ENCODE results near the gene PRF1. TPM values are rescaled to one million over a fixed set of nuclear protein-coding genes. Genes with fewer than 3 reads are reported as not detected.

The PRF1 gene
- total RNA-seq, 2 experiments from 2014 or later, result 32.4 to 32.6 TPM

DNA sequence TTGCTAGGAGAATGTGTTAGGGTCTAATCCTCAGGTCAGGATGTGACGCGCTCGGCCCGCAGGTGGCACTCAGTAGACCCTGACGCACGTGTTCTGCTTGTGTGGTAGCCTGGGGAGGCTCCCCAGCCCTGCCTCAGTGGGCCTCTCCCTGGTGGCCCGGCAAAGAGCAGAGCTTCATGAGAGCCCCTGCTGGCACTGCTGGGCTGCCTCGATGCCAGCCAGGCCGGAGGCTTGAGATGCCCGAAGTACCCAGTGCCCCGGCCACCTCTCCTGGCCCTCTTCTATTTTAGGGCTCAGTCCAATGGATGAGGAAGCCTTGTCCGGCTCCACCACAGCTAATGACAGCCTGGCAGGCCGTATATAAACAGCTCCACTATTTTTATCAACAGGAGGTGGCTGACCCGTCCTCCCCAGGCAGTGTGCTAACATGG is 42.0 kb downstream of the PRF1 start:
- no peaks in the 10 kb centered on the region for H3K9me3 Mint-ChIP-seq
- ChIA-PET POLR2A (interaction anchor here (1.1 kb wide), 1 partner anchor 16 kb away, joined by 3 read pairs; no protein-coding TSS in a partner anchor), CTCF (interaction anchor here (1.3 to 4.5 kb wide), 4 partner anchors 42 to 318 kb away, joined by 3 to 40 read pairs (median 7); partner anchors contain the start of gene PRF1)
- intact Hi-C loops (cut with micrococcal nuclease), result no loop called here
- no peak overlapping the region for H3K27ac Mint-ChIP-seq
- H3K27me3 Mint-ChIP-seq, result no peaks in the 10 kb centered on the region
- H3K4me3 Mint-ChIP-seq, result no peak overlapping the region
- H3K36me3 Mint-ChIP-seq, result no peaks in the 10 kb centered on the region
- no peak for DNase-seq
- H3K4me1 Mint-ChIP-seq (ENCODE audit: low read depth), result peaks cover 11% of the 10 kb centered on the region

GRCh38 chr10:70559861-70560260 is 42.7 kb downstream of the PRF1 start:
- H3K27me3 Mint-ChIP-seq, result no peaks in the 10 kb centered on the region
- H3K4me1 Mint-ChIP-seq (ENCODE audit: low read depth), result peaks cover 11% of the 10 kb centered on the region
- DNase-seq, result no peak
- intact Hi-C loops (cut with micrococcal nuclease), result loop anchor here (1.0 to 5.0 kb wide), 4 partner anchors 18 to 199 kb away; partner anchors contain the start of gene PRF1
- no peaks in the 10 kb centered on the region for H3K36me3 Mint-ChIP-seq
- H3K4me3 Mint-ChIP-seq, result no peak overlapping the region
- POLR2A ChIA-PET, result interaction anchor here (1.1 kb wide), 1 partner anchor 16 kb away, joined by 3 read pairs; no protein-coding TSS in a partner anchor
- H3K27ac Mint-ChIP-seq, result no peak overlapping the region
- CTCF ChIA-PET, result interaction anchor here (1.2 to 4.5 kb wide), 8 partner anchors 8 to 201 kb away, joined by 3 to 40 read pairs (median 6); partner anchors contain the start of gene PRF1
- H3K9me3 Mint-ChIP-seq, result no peaks in the 10 kb centered on the region

- Mint-ChIP-seq H3K9me3 (no peaks in the 10 kb centered on the region), H3K4me3 (peak overlapping the region; percentile 64), H3K4me1 (ENCODE audit: low read depth) (peaks cover 11% of the 10 kb centered on the region), H3K27ac (peak overlapping the region; percentile 5), H3K27me3 (no peaks in the 10 kb centered on the region), H3K36me3 (no peaks in the 10 kb centered on the region)
- intact Hi-C loops (cut with micrococcal nuclease), result loop anchor here (1.0 to 5.0 kb wide), 4 partner anchors 19 to 200 kb away; partner anchors contain the start of gene PRF1
- ChIA-PET CTCF (interaction anchor here (0.6 to 4.5 kb wide), 23 partner anchors 9 to 341 kb away, joined by 3 to 40 read pairs (median 4); partner anchors contain the start of gene PRF1), POLR2A (interaction anchor here (1.0 kb wide), 1 partner anchor 59 kb away, joined by 6 read pairs; no protein-coding TSS in a partner anchor)
- peak; percentile 83 for DNase-seq
Observed at GRCh38 chr10:70558871-70559810, 43.4 kb downstream of the PRF1 start.

GRCh38 chr10:70558295-70558694 is 44.2 kb downstream of the PRF1 start:
- CTCF ChIA-PET, result interaction anchor here (1.0 to 4.5 kb wide), 11 partner anchors 9 to 312 kb away, joined by 3 to 40 read pairs (median 6); partner anchors contain the start of gene PRF1
- Mint-ChIP-seq H3K27ac (no peak overlapping the region), H3K9me3 (no peaks in the 10 kb centered on the region), H3K4me3 (no peak overlapping the region), H3K27me3 (no peaks in the 10 kb centered on the region), H3K36me3 (no peaks in the 10 kb centered on the region), H3K4me1 (ENCODE audit: low read depth) (peaks cover 11% of the 10 kb centered on the region)
- DNase-seq, result no peak
- intact Hi-C loops (cut with micrococcal nuclease), result loop anchor here (2.0 to 5.0 kb wide), 2 partner anchors 44 to 61 kb away; partner anchors contain the start of gene PRF1
- POLR2A ChIA-PET, result no interaction called here

DNA sequence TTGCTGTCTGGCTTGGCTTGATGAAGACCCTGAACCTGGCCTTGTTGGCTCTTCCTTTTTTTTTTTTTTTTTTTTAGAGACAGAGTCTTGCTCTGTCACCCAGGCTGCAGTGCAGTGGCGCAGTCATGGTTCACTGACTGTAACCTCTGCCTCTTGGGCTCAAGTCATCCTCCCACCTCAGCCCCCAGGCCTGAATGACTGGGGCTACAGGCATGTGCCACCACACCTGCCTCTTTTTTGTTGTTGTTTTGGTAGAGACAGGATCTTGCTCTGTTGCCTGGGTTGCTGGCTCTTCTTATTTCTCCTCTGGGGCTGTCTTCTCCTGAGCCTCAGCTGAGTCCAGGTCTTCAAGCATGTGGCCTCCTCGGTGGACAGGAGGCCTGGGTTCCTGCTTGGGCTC is 44.7 kb downstream of the PRF1 start:
- no peaks in the 10 kb centered on the region for H3K9me3 Mint-ChIP-seq
- ChIA-PET POLR2A (no interaction called here), CTCF (interaction anchor here (2.2 to 4.5 kb wide), 2 partner anchors 196 to 200 kb away, joined by 10 to 40 read pairs; no protein-coding TSS in a partner anchor)
- H3K27ac Mint-ChIP-seq, result no peak overlapping the region
- H3K4me1 Mint-ChIP-seq (ENCODE audit: low read depth), result peaks cover 11% of the 10 kb centered on the region
- intact Hi-C loops (cut with micrococcal nuclease), result loop anchor here (2.0 to 5.0 kb wide), 2 partner anchors 44 to 61 kb away; partner anchors contain the start of gene PRF1
- H3K4me3 Mint-ChIP-seq, result no peak overlapping the region
- no peaks in the 10 kb centered on the region for H3K36me3 Mint-ChIP-seq
- H3K27me3 Mint-ChIP-seq, result no peaks in the 10 kb centered on the region
- no peak for DNase-seq

DNA sequence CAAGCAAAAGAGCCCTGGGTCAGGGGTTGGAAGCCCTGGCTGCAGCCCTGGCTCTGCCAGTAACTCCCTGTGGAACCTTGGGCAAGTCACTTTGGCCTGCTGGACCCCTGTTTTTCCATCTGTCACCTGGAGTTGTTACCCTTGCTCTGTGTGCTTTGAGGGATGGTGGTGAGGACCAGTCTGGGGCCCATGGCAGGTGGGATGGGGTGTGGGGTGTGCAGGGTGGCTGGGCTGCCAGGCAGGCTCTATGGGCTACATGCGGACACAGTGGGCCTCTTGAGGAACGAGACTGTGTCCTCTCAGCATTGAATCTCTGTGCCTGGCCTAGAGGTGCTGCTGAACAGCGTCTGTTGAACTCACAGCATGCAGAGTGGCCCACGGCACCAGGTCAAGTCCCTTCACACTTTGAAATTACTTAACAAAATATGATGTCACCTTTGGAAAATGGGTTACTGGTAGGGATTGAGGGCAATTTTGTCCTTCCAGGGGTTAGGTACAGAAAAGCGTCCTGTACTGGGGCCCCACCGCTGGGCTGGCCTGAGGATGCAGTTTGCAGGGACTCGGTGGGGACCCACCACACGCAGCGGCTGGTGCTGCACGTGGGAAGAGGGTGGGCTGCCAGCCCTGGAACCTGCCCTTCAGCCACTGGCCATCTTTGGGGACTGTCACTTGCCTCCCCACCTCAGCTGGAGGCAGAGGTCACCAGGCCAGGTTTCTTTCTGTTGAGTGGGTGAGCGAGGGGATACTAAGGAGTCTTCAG is 45.3 kb downstream of the PRF1 start:
- ChIA-PET POLR2A (no interaction called here), CTCF (interaction anchor here (4.5 kb wide), 1 partner anchor 200 kb away, joined by 40 read pairs; no protein-coding TSS in a partner anchor)
- Mint-ChIP-seq H3K4me1 (ENCODE audit: low read depth) (peaks cover 11% of the 10 kb centered on the region), H3K27ac (no peak overlapping the region), H3K9me3 (no peaks in the 10 kb centered on the region), H3K27me3 (no peaks in the 10 kb centered on the region), H3K4me3 (no peak overlapping the region), H3K36me3 (no peaks in the 10 kb centered on the region)
- DNase-seq, result no peak
- intact Hi-C loops (cut with micrococcal nuclease), result loop anchor here (5.0 kb wide), 1 partner anchor 45 kb away; the partner anchor contains the start of gene PRF1

- no peak overlapping the region for H3K27ac Mint-ChIP-seq
- H3K4me3 Mint-ChIP-seq, result no peak overlapping the region
- H3K4me1 Mint-ChIP-seq (ENCODE audit: low read depth), result peaks cover 11% of the 10 kb centered on the region
- DNase-seq, result no peak
- intact Hi-C loops (cut with micrococcal nuclease), result loop anchor here (5.0 kb wide), 1 partner anchor 47 kb away; the partner anchor contains the start of gene PRF1
- no peaks in the 10 kb centered on the region for H3K9me3 Mint-ChIP-seq
- CTCF ChIA-PET, result interaction anchor here (0.5 to 1.0 kb wide), 3 partner anchors 30 to 203 kb away, joined by 3 read pairs; no protein-coding TSS in a partner anchor
- no peaks in the 10 kb centered on the region for H3K36me3 Mint-ChIP-seq
- POLR2A ChIA-PET, result no interaction called here
- no peaks in the 10 kb centered on the region for H3K27me3 Mint-ChIP-seq
Observed at GRCh38 chr10:70555371-70555770, 47.2 kb downstream of the PRF1 start.

DNA sequence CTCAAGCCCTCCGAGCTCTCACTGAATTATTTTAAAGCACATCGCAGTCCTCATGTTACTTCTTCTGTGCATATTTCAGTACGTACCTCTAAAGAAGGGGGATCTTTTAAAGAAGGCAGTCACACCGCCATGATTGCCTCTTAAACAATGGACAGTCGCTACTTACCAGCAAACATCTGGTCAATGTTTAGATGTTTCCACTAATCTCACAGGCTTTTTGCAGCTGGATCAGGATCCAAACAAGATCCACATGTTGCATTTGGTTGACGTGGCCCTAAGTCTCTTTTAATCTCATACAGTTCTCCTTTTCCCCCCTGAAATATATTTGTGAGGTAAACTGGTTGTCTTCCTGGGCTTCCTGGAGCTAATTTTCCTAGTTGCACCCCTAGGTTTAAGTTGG is 50.0 kb downstream of the PRF1 start:
- ChIA-PET CTCF (interaction anchor here (1.0 to 6.2 kb wide), 6 partner anchors 9 to 328 kb away, joined by 3 to 85 read pairs (median 8); no protein-coding TSS in a partner anchor), POLR2A (no interaction called here)
- Mint-ChIP-seq H3K36me3 (no peaks in the 10 kb centered on the region), H3K4me3 (no peak overlapping the region), H3K9me3 (no peaks in the 10 kb centered on the region), H3K4me1 (ENCODE audit: low read depth) (no peaks in the 10 kb centered on the region), H3K27ac (no peak overlapping the region), H3K27me3 (no peaks in the 10 kb centered on the region)
- intact Hi-C loops (cut with micrococcal nuclease), result no loop called here
- DNase-seq, result no peak

DNA sequence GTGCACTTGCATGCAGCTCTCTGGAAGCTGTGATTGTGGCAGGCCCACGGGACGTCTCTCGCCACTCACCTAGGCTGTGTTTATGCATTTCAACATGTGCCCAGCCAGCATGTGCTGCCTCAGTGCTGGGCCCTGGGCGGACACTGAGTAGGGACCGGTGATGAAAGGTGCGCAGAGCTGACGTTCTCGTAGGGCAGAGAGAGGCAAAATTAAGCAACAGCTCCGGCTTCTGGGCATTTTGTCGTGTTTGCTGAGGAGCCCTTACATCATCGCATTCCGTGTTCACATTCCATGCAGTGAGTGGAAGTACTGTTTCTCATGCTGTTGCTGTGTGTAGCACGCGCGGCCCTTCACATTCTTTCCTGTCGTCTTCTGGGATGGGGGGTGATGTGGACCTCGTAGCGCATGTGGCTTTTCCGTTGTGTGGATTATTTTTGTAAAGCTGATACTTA is 50.5 kb downstream of the PRF1 start:
- intact Hi-C loops (cut with micrococcal nuclease), result no loop called here
- DNase-seq, result no peak
- CTCF ChIA-PET, result interaction anchor here (0.9 to 6.2 kb wide), 8 partner anchors 10 to 329 kb away, joined by 3 to 85 read pairs (median 8); no protein-coding TSS in a partner anchor
- POLR2A ChIA-PET, result no interaction called here
- Mint-ChIP-seq H3K4me3 (no peak overlapping the region), H3K4me1 (ENCODE audit: low read depth) (no peaks in the 10 kb centered on the region), H3K27ac (no peak overlapping the region), H3K36me3 (no peaks in the 10 kb centered on the region), H3K9me3 (no peaks in the 10 kb centered on the region), H3K27me3 (no peaks in the 10 kb centered on the region)

DNA sequence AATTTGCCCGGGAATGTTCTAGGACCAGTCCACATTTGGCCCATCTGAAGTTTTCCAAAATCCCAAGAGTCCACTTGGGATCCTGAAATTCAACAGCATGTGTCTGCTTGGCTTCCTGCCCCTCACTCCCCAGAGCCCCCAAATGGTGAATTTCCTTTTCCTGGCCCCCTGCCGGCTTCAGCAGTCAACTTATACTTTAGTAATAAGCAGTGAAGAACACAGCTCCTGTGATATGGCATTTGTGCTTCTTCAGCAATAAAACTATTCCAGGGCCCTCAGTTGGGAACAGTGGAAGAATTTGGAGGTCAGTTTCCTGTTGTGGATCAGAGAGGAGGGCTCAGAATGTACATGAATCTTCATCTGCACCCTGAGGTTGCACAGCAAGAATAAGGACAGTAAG is 51.1 kb downstream of the PRF1 start:
- ChIA-PET POLR2A (no interaction called here), CTCF (interaction anchor here (0.7 to 6.2 kb wide), 9 partner anchors 10 to 329 kb away, joined by 3 to 85 read pairs (median 5); no protein-coding TSS in a partner anchor)
- no peaks in the 10 kb centered on the region for H3K9me3 Mint-ChIP-seq
- H3K4me1 Mint-ChIP-seq (ENCODE audit: low read depth), result no peaks in the 10 kb centered on the region
- H3K27me3 Mint-ChIP-seq, result no peaks in the 10 kb centered on the region
- DNase-seq, result no peak
- H3K27ac Mint-ChIP-seq, result no peak overlapping the region
- no peak overlapping the region for H3K4me3 Mint-ChIP-seq
- intact Hi-C loops (cut with micrococcal nuclease), result no loop called here
- H3K36me3 Mint-ChIP-seq, result no peaks in the 10 kb centered on the region

DNA sequence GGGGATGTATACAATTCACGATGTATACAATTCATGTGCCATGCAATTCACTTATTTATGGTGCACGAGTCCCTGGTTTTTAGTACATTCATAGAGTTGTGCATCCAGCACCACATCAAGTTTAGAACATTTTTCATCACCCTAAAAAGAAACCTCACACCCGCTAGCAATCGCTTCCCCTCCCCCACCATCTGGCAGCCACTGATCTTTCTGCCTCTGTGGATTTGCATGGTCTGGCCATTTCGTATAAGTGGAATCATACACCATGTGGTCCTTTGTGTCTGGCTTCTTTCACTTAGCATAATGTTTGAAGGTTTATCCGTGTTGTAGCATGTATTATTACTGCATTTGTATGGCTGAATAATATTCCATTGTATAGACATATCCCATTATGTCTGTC is 52.1 kb downstream of the PRF1 start:
- Mint-ChIP-seq H3K4me1 (ENCODE audit: low read depth) (no peaks in the 10 kb centered on the region), H3K27ac (no peak overlapping the region), H3K36me3 (no peaks in the 10 kb centered on the region), H3K4me3 (no peak overlapping the region), H3K9me3 (no peaks in the 10 kb centered on the region), H3K27me3 (no peaks in the 10 kb centered on the region)
- intact Hi-C loops (cut with micrococcal nuclease), result loop anchor here (1.0 kb wide), 2 partner anchors 209 to 330 kb away; no protein-coding TSS in a partner anchor
- ChIA-PET POLR2A (no interaction called here), CTCF (interaction anchor here (0.8 to 6.2 kb wide), 15 partner anchors 8 to 334 kb away, joined by 3 to 85 read pairs (median 6); partner anchors contain the start of gene SGPL1)
- no peak for DNase-seq

All from activated CD4-positive, alpha-beta memory T cell treated with anti-CD3 and anti-CD28 coated beads for 36 hours (primary cell).